Liver (tissue), 9 donors: Measurements from ENCODE around the gene SLC6A2. TPM values are rescaled to one million over a fixed set of nuclear protein-coding genes. Genes with fewer than 3 reads are reported as not detected.

Experiments used
- DNase-seq: peaks from one replicate; pipeline ENCODE4 v3.0.0-alpha.2; 2017; ENCODE audit warnings: low spot score
- H3K27ac ChIP-seq, 2 donors: one replicate each; pipeline ENCODE4 v1.7.0; 2013; ENCODE audit warnings: inconsistent platforms in 2 of 2, low read length in 2 of 2, control low read depth in 1 of 2, low read depth in 1 of 2, mild to moderate bottlenecking in 1 of 2
- H3K27me3 ChIP-seq, 4 donors: one replicate each; pipeline versions ENCODE4 v1.6.1 to v1.7.0; 2013; ENCODE audit warnings: low read length in 3 of 4, inconsistent platforms in 1 of 4, mild to moderate bottlenecking in 1 of 4, moderate library complexity in 1 of 4; ENCODE audit not compliant: control insufficient read depth in 4 of 4, insufficient read depth in 4 of 4
- H3K36me3 ChIP-seq, 4 donors: one replicate each; pipeline versions ENCODE4 v1.6.1 to v1.7.0; 2013; ENCODE audit warnings: low read length in 3 of 4, mild to moderate bottlenecking in 3 of 4, low read depth in 1 of 4, moderate library complexity in 1 of 4; ENCODE audit not compliant: control insufficient read depth in 4 of 4, insufficient read depth in 3 of 4
- H3K4me1 ChIP-seq, 4 donors: one replicate each; pipeline versions ENCODE4 v1.6.1 to v1.7.0; 2013; ENCODE audit warnings: low read length in 3 of 4, mild to moderate bottlenecking in 3 of 4, moderate library complexity in 1 of 4; ENCODE audit not compliant: control insufficient read depth in 4 of 4, insufficient read depth in 4 of 4
- H3K4me3 ChIP-seq, 3 donors: one replicate each; pipeline versions ENCODE4 v1.6.1 to v1.7.0; 2013; ENCODE audit warnings: low read length in 3 of 3, control low read depth in 1 of 3, low read depth in 1 of 3, mild to moderate bottlenecking in 1 of 3
- H3K9ac ChIP-seq, 2 donors: one replicate each; pipeline ENCODE4 v1.7.0; 2013; ENCODE audit warnings: low read length in 2 of 2, mild to moderate bottlenecking in 2 of 2, moderate library complexity in 2 of 2, control low read depth in 1 of 2, low read depth in 1 of 2
- H3K9me3 ChIP-seq, 4 donors: one replicate each; pipeline versions ENCODE4 v1.6.1 to v1.7.0; 2013; ENCODE audit warnings: low read length in 3 of 4; ENCODE audit not compliant: control insufficient read depth in 4 of 4
- EGR1 ChIP-seq, 2 donors: IDR thresholded peaks; 2 replicates each; pipeline ENCODE4 v1.6.1; 2016 to 2018; ENCODE audit warnings: antibody characterized with exemption in 2 of 2, low read depth in 2 of 2
- FOXA1 ChIP-seq: IDR thresholded peaks from 2 replicates; pipeline ENCODE4 v1.6.1; 2016; ENCODE audit warnings: antibody characterized with exemption
- FOXA2 ChIP-seq: IDR thresholded peaks from 2 replicates; pipeline ENCODE4 v1.6.1; 2016; ENCODE audit warnings: antibody characterized with exemption
- GABPA ChIP-seq, 2 donors: IDR thresholded peaks in 1 of 2; conservative IDR thresholded peaks in 1 of 2; 2 replicates each; pipeline ENCODE4 v1.6.1; 2016; ENCODE audit warnings: antibody characterized with exemption in 2 of 2, mild to moderate bottlenecking in 1 of 2, moderate library complexity in 1 of 2
- RXRA ChIP-seq, 2 donors: IDR thresholded peaks; 2 replicates each; pipeline ENCODE4 v1.6.1; 2017 to 2018; ENCODE audit warnings: antibody characterized with exemption in 2 of 2, mild to moderate bottlenecking in 1 of 2
- SP1 ChIP-seq: IDR thresholded peaks from 2 replicates; pipeline ENCODE4 v1.6.1; 2018; ENCODE audit warnings: antibody characterized with exemption, mild to moderate bottlenecking
- TAF1 ChIP-seq: conservative IDR thresholded peaks from 2 replicates; pipeline ENCODE4 v1.6.1; 2016; ENCODE audit warnings: antibody characterized with exemption, mild to moderate bottlenecking
- WGBS: extraction: QIAGEN DNeasy Blood & Tissue Kit; methylation state at CpG from one replicate; pipeline ENCODE4 v1.1.7; 2013; 5-methylcytosine and 5-hydroxymethylcytosine counted together
- polyA plus RNA-seq, 2 donors: library from polyadenylated mRNA; stranded (reverse) in 1 of 2; unstranded in 1 of 2; fragments of 200-250 nt in 1 of 2; fragments of >200 nt in 1 of 2; fragmentation: Nextera tagmentation in 1 of 2; extraction: Ambion mirVana in 1 of 2; gene quantifications; one replicate each; pipeline versions ENCODE4 v1.2.1 to v1.2.3, GENCODE V29; 2013 to 2015
- total RNA-seq, 2 donors: library from RNA; depleted of rRNA; stranded (reverse); fragments of >200 nt; gene quantifications; one replicate each; pipeline ENCODE4 v1.2.3, GENCODE V29; 2014
- TF ChIP-seq, protein P1 (sequence below): IDR thresholded peaks from 2 replicates; pipeline ENCODE4 v1.6.1; 2016; ENCODE audit warnings: antibody characterized with exemption
- TF ChIP-seq, protein P2 (sequence below): fragments of 150-350 bp; IDR thresholded peaks from 2 replicates; pipeline ENCODE4 v1.5.1; 2017; ENCODE audit warnings: improper control_type of control experiment, low read depth, low read length; ENCODE audit not compliant: missing input control
- TF ChIP-seq, protein P3 (sequence below): IDR thresholded peaks from 2 replicates; pipeline ENCODE4 v1.6.1; 2016; ENCODE audit warnings: antibody characterized with exemption
- TF ChIP-seq, protein P4 (sequence below): IDR thresholded peaks from 2 replicates; pipeline ENCODE4 v1.6.1; 2016; ENCODE audit warnings: antibody characterized with exemption, mild to moderate bottlenecking
- donor health status: healthy.
- donor health status: healthy.
- donor health status: healthy.
- donor health status: healthy.
- donor health status: healthy.

The SLC6A2 gene
- total and polyA plus RNA-seq, 4 donors = under 0.01 to 0.10 (median 0.07) TPM; not detected in 1

DNA sequence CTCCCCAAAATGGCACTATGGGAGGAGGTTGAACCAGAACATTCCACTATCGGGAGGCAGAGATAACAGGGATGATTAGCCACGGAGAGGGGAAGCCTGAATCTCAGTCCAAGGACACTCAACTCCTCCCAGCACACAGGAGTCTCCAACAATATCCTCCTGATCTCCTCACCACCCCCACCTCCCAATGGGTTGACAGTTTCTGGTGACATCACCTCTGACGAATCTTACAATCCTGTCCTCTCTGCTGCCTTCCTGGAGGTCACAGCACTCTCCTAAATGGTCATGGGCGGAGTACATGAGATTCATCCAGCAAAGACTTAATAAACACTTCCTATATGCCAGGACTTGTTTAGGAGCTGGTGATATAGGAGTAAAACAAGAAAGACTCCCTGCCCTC, 80.9 kb downstream of the SLC6A2 start:
- Histone ChIP-seq H3K36me3 (no peaks in the 10 kb centered on the region), H3K4me3 (no peak overlapping the region), H3K27me3 (no peaks in the 10 kb centered on the region), H3K9ac (no peak overlapping the region), H3K27ac (no peak overlapping the region), H3K9me3 (no peaks in the 10 kb centered on the region), H3K4me1 (no peaks in the 10 kb centered on the region)
- no peak for DNase-seq
- TF ChIP-seq, protein P1, sequence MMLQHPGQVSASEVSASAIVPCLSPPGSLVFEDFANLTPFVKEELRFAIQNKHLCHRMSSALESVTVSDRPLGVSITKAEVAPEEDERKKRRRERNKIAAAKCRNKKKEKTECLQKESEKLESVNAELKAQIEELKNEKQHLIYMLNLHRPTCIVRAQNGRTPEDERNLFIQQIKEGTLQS = no peak
- no peak for TF ChIP-seq RXRA (IDR thresholded peaks at IDR 0.05)
- TF ChIP-seq, protein P2, sequence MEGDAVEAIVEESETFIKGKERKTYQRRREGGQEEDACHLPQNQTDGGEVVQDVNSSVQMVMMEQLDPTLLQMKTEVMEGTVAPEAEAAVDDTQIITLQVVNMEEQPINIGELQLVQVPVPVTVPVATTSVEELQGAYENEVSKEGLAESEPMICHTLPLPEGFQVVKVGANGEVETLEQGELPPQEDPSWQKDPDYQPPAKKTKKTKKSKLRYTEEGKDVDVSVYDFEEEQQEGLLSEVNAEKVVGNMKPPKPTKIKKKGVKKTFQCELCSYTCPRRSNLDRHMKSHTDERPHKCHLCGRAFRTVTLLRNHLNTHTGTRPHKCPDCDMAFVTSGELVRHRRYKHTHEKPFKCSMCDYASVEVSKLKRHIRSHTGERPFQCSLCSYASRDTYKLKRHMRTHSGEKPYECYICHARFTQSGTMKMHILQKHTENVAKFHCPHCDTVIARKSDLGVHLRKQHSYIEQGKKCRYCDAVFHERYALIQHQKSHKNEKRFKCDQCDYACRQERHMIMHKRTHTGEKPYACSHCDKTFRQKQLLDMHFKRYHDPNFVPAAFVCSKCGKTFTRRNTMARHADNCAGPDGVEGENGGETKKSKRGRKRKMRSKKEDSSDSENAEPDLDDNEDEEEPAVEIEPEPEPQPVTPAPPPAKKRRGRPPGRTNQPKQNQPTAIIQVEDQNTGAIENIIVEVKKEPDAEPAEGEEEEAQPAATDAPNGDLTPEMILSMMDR = no peak
- TF ChIP-seq, protein P3, sequence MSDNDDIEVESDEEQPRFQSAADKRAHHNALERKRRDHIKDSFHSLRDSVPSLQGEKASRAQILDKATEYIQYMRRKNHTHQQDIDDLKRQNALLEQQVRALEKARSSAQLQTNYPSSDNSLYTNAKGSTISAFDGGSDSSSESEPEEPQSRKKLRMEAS = no peak
- no peak for TF ChIP-seq FOXA1
- TF ChIP-seq EGR1 (IDR thresholded peaks at IDR 0.05; ENCODE audit: low read depth in 2 of 2) = no peak
- no peak for TF ChIP-seq FOXA2
- 61% methylated on average over 4 of the region's 4 CpGs for WGBS

DNA sequence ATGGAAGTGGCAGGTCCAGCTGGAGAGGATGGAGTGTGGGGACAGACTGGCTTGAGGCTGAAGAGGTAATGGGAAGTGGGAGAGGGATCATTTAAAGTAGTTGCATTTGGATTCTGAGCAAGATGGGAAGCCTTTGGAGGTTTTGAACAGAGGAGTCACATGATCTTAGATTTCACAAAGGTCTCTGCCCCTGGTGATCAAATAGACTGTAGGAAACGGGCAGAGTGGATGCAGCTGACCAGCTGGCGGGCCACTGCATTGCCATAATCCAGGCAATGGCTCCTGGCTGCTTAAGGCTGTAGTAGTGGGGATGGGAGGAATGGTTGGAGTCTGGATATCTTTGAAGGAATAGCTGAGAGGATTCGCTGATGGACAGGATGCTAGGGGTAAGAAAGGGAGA, 81.5 kb downstream of the SLC6A2 start:
- Histone ChIP-seq H3K9ac (no peak overlapping the region), H3K9me3 (no peaks in the 10 kb centered on the region), H3K27me3 (no peaks in the 10 kb centered on the region), H3K4me3 (no peak overlapping the region), H3K27ac (no peak overlapping the region), H3K36me3 (no peaks in the 10 kb centered on the region), H3K4me1 (no peaks in the 10 kb centered on the region)
- no peak for DNase-seq
- TF ChIP-seq, protein P2 = no peak
- no peak for TF ChIP-seq SP1
- TF ChIP-seq FOXA2 = no peak
- no peak for TF ChIP-seq FOXA1
- TF ChIP-seq GABPA (IDR thresholded peaks at IDR 0.05 in 1 of 2, conservative IDR thresholded peaks at IDR 0.05 in 1 of 2) = no peak
- TF ChIP-seq EGR1 (IDR thresholded peaks at IDR 0.05; ENCODE audit: low read depth in 2 of 2) = no peak
- TF ChIP-seq TAF1 = no peak
- TF ChIP-seq, protein P4, sequence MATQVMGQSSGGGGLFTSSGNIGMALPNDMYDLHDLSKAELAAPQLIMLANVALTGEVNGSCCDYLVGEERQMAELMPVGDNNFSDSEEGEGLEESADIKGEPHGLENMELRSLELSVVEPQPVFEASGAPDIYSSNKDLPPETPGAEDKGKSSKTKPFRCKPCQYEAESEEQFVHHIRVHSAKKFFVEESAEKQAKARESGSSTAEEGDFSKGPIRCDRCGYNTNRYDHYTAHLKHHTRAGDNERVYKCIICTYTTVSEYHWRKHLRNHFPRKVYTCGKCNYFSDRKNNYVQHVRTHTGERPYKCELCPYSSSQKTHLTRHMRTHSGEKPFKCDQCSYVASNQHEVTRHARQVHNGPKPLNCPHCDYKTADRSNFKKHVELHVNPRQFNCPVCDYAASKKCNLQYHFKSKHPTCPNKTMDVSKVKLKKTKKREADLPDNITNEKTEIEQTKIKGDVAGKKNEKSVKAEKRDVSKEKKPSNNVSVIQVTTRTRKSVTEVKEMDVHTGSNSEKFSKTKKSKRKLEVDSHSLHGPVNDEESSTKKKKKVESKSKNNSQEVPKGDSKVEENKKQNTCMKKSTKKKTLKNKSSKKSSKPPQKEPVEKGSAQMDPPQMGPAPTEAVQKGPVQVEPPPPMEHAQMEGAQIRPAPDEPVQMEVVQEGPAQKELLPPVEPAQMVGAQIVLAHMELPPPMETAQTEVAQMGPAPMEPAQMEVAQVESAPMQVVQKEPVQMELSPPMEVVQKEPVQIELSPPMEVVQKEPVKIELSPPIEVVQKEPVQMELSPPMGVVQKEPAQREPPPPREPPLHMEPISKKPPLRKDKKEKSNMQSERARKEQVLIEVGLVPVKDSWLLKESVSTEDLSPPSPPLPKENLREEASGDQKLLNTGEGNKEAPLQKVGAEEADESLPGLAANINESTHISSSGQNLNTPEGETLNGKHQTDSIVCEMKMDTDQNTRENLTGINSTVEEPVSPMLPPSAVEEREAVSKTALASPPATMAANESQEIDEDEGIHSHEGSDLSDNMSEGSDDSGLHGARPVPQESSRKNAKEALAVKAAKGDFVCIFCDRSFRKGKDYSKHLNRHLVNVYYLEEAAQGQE = no peak
- 66% methylated on average over 3 of the region's 3 CpGs for WGBS
